K562 (cell line): ENCODE results near the gene TMEM184A. TPM values are rescaled to one million over a fixed set of nuclear protein-coding genes. Genes with fewer than 3 reads are reported as not detected.

ENCODE experiments used
- ATAC-seq: fragments of 200-7000 bp; cut with Tn5 transposase; 3 replicates; pipeline ENCODE4 v1.9.1; 2020; ENCODE audit warnings: moderate library complexity
- BruUV-seq: library from RNA; stranded (reverse); fragments of 400-500 nt; replicated peaks from 2 replicates; lab custom pipeline; 2021; lab: Mats Ljungman, UMichigan
- CTCF ChIA-PET: fragments of 300-600 bp; formaldehyde crosslinking; extraction: SDS; loops from one replicate; lab custom pipeline; 2021; ENCODE audit warnings: low intra/inter-chr PET ratio; lab: Yijun Ruan, JAX
- POLR2A ChIA-PET: fragments of 300-600, 350-650 bp; sonication (Branson Sonifier 250); formaldehyde crosslinking; extraction: SDS; loops from one replicate; lab custom pipeline; 2021; ENCODE audit warnings: antibody characterized with exemption, inconsistent platforms; lab: Yijun Ruan, JAX
- DNase-seq, 4 experiments: peaks; one replicate each; pipeline versions ENCODE4 v3.0.0 to v3.0.0-alpha.2; 2011 to 2018; ENCODE audit warnings: low spot score in 3 of 4, mixed read lengths in 3 of 4; ENCODE audit errors: extremely low read depth in 1 of 4
- FAIRE-seq: peaks from 2 replicates; lab custom pipeline; 2011; peaks lifted over from hg19 to GRCh38; lab: Jason Lieb, UNC
- H2AFZ ChIP-seq: 2 replicates; pipeline ENCODE4 v1.6.0; 2011; ENCODE audit warnings: low read depth, low read length, control low read depth, inconsistent platforms
- H3K27ac ChIP-seq: fragments of 200-600 bp; 3 replicates; pipeline ENCODE4 v1.8.0; 2011; ENCODE audit warnings: low read depth, mild to moderate bottlenecking, control low read depth, inconsistent platforms, low read length, moderate library complexity, mixed read lengths; ENCODE audit errors: extremely low read depth
- H3K27me3 ChIP-seq, 2 experiments: fragments of 300-600 bp in 1 of 2; 2 replicates in 1 of 2; 3 replicates in 1 of 2; pipeline versions ENCODE4 v1.6.0 to v1.8.0; 2011; ENCODE audit warnings: inconsistent platforms in 2 of 2, low read length in 2 of 2, mild to moderate bottlenecking in 1 of 2, mixed read lengths in 1 of 2, moderate library complexity in 1 of 2; ENCODE audit not compliant: control insufficient read depth in 2 of 2, insufficient read depth in 2 of 2
- H3K36me3 ChIP-seq: fragments of 300-600 bp; 3 replicates; pipeline ENCODE4 v1.8.0; 2011; ENCODE audit warnings: mild to moderate bottlenecking, low read length, inconsistent platforms; ENCODE audit not compliant: control insufficient read depth, insufficient read depth
- H3K4me1 ChIP-seq, 2 experiments: fragments of 200-600 bp in 1 of 2; replicated peaks in 1 of 2; 2 replicates in 1 of 2; 3 replicates in 1 of 2; pipeline versions ENCODE4 v1.5.1 to v1.8.0; 2011; ENCODE audit warnings: inconsistent platforms in 2 of 2, low read length in 2 of 2, mild to moderate bottlenecking in 1 of 2, mixed read lengths in 1 of 2, moderate library complexity in 1 of 2; ENCODE audit not compliant: control insufficient read depth in 2 of 2, insufficient read depth in 2 of 2
- H3K4me2 ChIP-seq: 2 replicates; pipeline ENCODE4 v1.6.1; 2011; ENCODE audit warnings: low read length, control low read depth, inconsistent platforms, mixed read lengths; ENCODE audit not compliant: insufficient read depth
- H3K4me3 ChIP-seq: fragments of 200-600 bp; sonication (generic), shearing (Covaris generic); 2 replicates; pipeline ENCODE4 v1.5.1; 2016; ENCODE audit warnings: control low read depth, inconsistent platforms
- H3K79me2 ChIP-seq: fragments of 200-600 bp; 3 replicates; pipeline ENCODE4 v1.8.0; 2011; ENCODE audit warnings: low read length, inconsistent platforms; ENCODE audit not compliant: control insufficient read depth, insufficient read depth
- H3K9ac ChIP-seq, 2 experiments: 2 replicates each; pipeline versions ENCODE4 v1.6.0 to v1.6.1; 2011; ENCODE audit warnings: low read depth in 2 of 2, low read length in 2 of 2, control low read depth in 1 of 2, inconsistent platforms in 1 of 2, mild to moderate bottlenecking in 1 of 2, mixed read lengths in 1 of 2; ENCODE audit not compliant: insufficient read depth in 1 of 2
- H3K9me1 ChIP-seq: one replicate; pipeline ENCODE4 v1.6.0; 2011; ENCODE audit warnings: inconsistent platforms, mild to moderate bottlenecking, low read length, moderate library complexity; ENCODE audit not compliant: control insufficient read depth, insufficient read depth
- H3K9me3 ChIP-seq: replicated peaks from 2 replicates; pipeline ENCODE4 v1.5.1; 2011; ENCODE audit warnings: low read depth, low read length, inconsistent platforms; ENCODE audit not compliant: control insufficient read depth, insufficient read depth
- H4K20me1 ChIP-seq: replicated peaks from 2 replicates; pipeline ENCODE4 v1.6.1; 2011; ENCODE audit warnings: low read length, inconsistent platforms, mixed read lengths; ENCODE audit not compliant: control insufficient read depth, insufficient read depth
- ELF4 ChIP-seq: fragments of 450-650 bp; formaldehyde crosslinking; IDR thresholded peaks from 2 replicates; pipeline ENCODE4 v1.4.0; 2022; ENCODE audit warnings: missing genetic modification characterization
- ETV5 ChIP-seq: sonication (generic); formaldehyde crosslinking; IDR thresholded peaks from 2 replicates; pipeline ENCODE4 v1.4.0; 2020; ENCODE audit warnings: low read depth, mild to moderate bottlenecking, missing genetic modification reagents
- HDAC2 ChIP-seq: fragments of 450-650 bp; IDR thresholded peaks from 2 replicates; pipeline ENCODE4 v1.6.1; 2016; ENCODE audit warnings: mild to moderate bottlenecking
- JUN ChIP-seq, 2 experiments: sonication (generic) in 1 of 2; formaldehyde crosslinking in 1 of 2; IDR thresholded peaks; 2 replicates each; pipeline versions ENCODE4 v1.6.1 to v1.8.0; 2012 to 2022; ENCODE audit warnings: borderline replicate concordance in 2 of 2, mild to moderate bottlenecking in 2 of 2, improper control_type of control experiment in 1 of 2, low read depth in 1 of 2, low read length in 1 of 2, missing genetic modification reagents in 1 of 2
- MECOM ChIP-seq: fragments of 250-450 bp; sonication (Bioruptor Pico); IDR thresholded peaks from 2 replicates; pipeline ENCODE4 v1.8.0; 2022; ENCODE audit warnings: inconsistent platforms
- MIER1 ChIP-seq: fragments of 450-650 bp; IDR thresholded peaks from 2 replicates; pipeline ENCODE4 v1.6.1; 2016; ENCODE audit warnings: antibody characterized with exemption, mild to moderate bottlenecking, low read depth
- NEUROD1 ChIP-seq: fragments of 150-350 bp; IDR thresholded peaks from 2 replicates; pipeline ENCODE4 v1.6.1; 2014; ENCODE audit warnings: borderline replicate concordance, low read length, low read depth; ENCODE audit not compliant: partially characterized antibody
- NR2F6 ChIP-seq: fragments of 450-650 bp; formaldehyde crosslinking; IDR thresholded peaks from 2 replicates; pipeline ENCODE4 v1.4.0; 2020; ENCODE audit warnings: mild to moderate bottlenecking
- POLR3G ChIP-seq: IDR thresholded peaks from 2 replicates; pipeline ENCODE4 v1.6.1; 2011; ENCODE audit not compliant: insufficient read length, insufficient replicate concordance; ENCODE audit errors: extremely low read depth
- PPARD ChIP-seq: fragments of 250-450 bp; sonication (Bioruptor Pico); IDR thresholded peaks from 2 replicates; pipeline ENCODE4 v1.8.0; 2022; ENCODE audit warnings: inconsistent platforms, mild to moderate bottlenecking, moderate library complexity
- RFX5 ChIP-seq: IDR thresholded peaks from 2 replicates; pipeline ENCODE4 v1.6.1; 2011; ENCODE audit warnings: low read depth, mild to moderate bottlenecking, improper control_type of control experiment, low read length
- TCF7L2 ChIP-seq: fragments of 150-350 bp; IDR thresholded peaks from 2 replicates; pipeline ENCODE4 v1.6.1; 2016; ENCODE audit warnings: low read depth, mild to moderate bottlenecking, low read length, moderate library complexity
- TEAD1 ChIP-seq, 2 experiments: fragments of 450-650 bp in 1 of 2; sonication (generic) in 1 of 2; formaldehyde crosslinking; IDR thresholded peaks; 2 replicates each; pipeline versions ENCODE4 v1.4.0 to v1.8.0; 2020 to 2022; ENCODE audit warnings: mild to moderate bottlenecking in 2 of 2, missing genetic modification reagents in 1 of 2
- TGIF2 ChIP-seq: sonication (generic); formaldehyde crosslinking; IDR thresholded peaks from 2 replicates; pipeline ENCODE4 v1.8.1; 2022; ENCODE audit warnings: mild to moderate bottlenecking, missing genetic modification reagents, moderate library complexity
- U2AF2 ChIP-seq: fragments of 200-400 bp; formaldehyde crosslinking; optimal IDR thresholded peaks from 2 replicates; pipeline ENCODE3; 2017; ENCODE audit warnings: low read depth, mild to moderate bottlenecking, low read length
- ZNF165 ChIP-seq: fragments of 250-450 bp; sonication (Bioruptor Pico); IDR thresholded peaks from 2 replicates; pipeline ENCODE4 v1.4.0; 2020; ENCODE audit warnings: borderline replicate concordance
- ZNF175 ChIP-seq: fragments of 200-800 bp; sonication (Bioruptor generic); IDR thresholded peaks from 2 replicates; pipeline ENCODE4 v1.6.1; 2016; ENCODE audit warnings: low read depth, mild to moderate bottlenecking, missing genetic modification characterization, missing compliant biosample characterization
- WGBS: fragments of 100-300 bp; shearing (Covaris generic); methylation state at CpG from one replicate; pipeline ENCODE4 v1.1.6; 2016; ENCODE audit warnings: low coverage, mixed read lengths; ENCODE audit not compliant: insufficient coverage; ENCODE audit errors: missing lambda C conversion rate; 5-methylcytosine and 5-hydroxymethylcytosine counted together
- in situ Hi-C: fragments of 300-500 bp; cut with MboI; formaldehyde crosslinking; loops from 4 replicates; pipeline ENCODE4 v1.15.0; 2018; ENCODE audit warnings: inconsistent platforms, mixed read lengths
- intact Hi-C: fragments of 100-400 bp; cut with micrococcal nuclease; formaldehyde crosslinking; loops from 2 replicates; pipeline ENCODE4 v1.14.2; 2022
- polyA plus RNA-seq, 8 experiments: library from polyadenylated mRNA; depleted of rRNA in 4 of 8; stranded (reverse) in 5 of 8; unstranded in 3 of 8; fragments of >200 nt; fragmentation: Nextera tagmentation in 2 of 8; fragmentation: Illumina TruSeq in 1 of 8; extraction: Ambion mirVana in 2 of 8; extraction: Trizol in 1 of 8; gene quantifications; 2 replicates each; pipeline versions ENCODE4 v1.2.1 to v1.2.3, GENCODE V29; 2011 to 2014; ENCODE audit warnings: inconsistent platforms in 1 of 8, missing spikeins in 1 of 8
- total RNA-seq, 7 experiments: library from RNA; depleted of rRNA in 6 of 7; stranded (reverse); fragments of >200 nt in 6 of 7; fragmentation: Illumina TruSeq in 2 of 7; extraction: Trizol in 2 of 7; gene quantifications; 2 replicates each; pipeline versions ENCODE4 v1.2.1 to v1.2.3, GENCODE V29; 2011 to 2021; ENCODE audit warnings: low replicate concordance in 1 of 7
- TF ChIP-seq, protein P1 (sequence below): fragments of 450-650 bp; formaldehyde crosslinking; IDR thresholded peaks from 2 replicates; pipeline ENCODE4 v1.4.0; 2022; ENCODE audit warnings: missing genetic modification characterization

TMEM184A gene
- total and polyA plus RNA-seq, 9 of the 15 experiments (the other 6 are each of a cell fraction or from before 2014, with no cell fraction given): 0.10 to 0.18 (median 0.11) TPM; not detected in 6

DNA sequence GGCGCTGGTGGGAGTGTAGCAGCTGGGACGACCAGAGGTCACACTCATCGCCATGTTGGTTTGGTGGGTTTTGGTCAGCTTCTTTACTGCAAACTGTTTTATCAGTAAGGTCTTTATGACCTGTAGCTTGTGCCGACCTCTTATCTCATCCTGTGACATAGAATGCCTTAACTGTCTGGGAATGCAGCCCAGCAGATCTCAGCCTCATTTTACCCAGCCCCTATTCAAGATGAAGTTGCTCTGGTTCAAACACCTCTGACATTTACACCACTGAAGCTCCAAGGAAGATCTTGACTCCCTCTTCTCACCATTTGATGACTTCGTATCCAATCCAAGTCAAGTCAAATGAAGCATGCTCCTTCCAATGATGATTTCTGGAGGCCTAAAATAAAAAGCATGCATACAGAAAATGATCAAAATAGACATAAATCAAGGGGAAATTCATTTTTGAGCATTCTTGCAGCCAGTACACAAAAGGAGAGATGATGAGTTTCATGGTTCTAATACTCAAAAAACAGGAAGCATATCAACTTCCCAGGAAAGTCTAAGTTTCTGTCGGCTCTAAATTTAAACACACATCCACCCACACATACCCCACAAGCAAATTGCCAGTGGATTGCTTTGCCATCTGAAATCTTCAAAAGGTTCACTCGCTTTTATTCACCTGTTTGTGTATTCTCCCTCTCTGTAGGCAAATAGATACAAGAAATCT is 16.3 kb upstream of the TMEM184A start (continued):
- TF ChIP-seq PPARD (CRISPR knock-in tag): no peak
- no peak for TF ChIP-seq ZNF175 (CRISPR knock-in tag)
- TF ChIP-seq MECOM (CRISPR knock-in tag): peak; percentile 61; the same call in 1 of the 2 replicates

DNA sequence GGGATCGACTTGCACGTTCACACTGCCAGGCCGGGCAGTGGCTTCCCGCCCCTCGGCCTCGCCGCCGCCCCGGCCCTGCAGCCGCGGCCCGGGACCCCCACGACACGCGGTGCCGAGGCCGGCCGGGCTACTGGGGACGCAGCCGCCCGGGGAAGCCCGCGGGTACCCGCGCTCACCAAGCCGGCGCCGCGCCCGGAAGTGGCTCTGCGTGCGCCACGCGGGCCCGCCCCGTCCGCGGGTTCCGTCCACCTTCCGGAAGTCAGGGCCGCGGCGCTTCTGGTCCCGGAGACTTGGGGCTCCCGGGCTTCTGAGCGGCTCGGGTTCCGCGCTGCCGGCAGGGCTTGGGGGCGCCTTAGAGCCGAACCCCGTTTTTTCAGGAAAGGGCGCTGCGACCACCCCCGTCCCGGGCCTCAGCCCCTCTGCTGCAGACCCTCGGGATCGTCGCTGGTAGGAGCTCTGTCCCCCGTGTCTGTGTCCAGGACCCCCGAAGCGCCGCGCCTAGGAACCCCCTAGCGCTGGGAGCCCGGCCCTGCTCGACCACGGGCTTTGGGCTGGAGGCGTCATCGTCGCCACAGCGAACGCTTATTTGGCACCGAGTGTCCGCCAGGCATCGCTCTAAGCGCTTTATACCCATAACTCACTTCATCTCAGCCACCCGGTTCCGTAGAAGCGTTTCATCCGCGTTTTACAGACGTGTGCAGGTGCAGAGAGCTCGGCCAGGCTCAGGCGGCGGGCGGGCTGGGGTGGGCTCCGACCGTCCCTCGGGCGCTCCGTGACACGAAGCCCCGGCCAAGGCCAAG is 14.0 kb upstream of the TMEM184A start, which contains the start of gene PSMG3:
TSS of gene PSMG3 (minus strand) at position 200 of the 800 bp plus-strand sequence. CDS start 693 bp downstream, outside the sequence.
- Histone ChIP-seq H3K4me2 (peak within 1 kb of the TSS; percentile 95), H3K9me1 (no peaks in the 10 kb centered on the region), H3K9ac (peak within 1 kb of the TSS; percentile 97 to 99), H3K9me3 (no peaks in the 10 kb centered on the region), H3K4me1 (peaks cover 33 to 53% of the 10 kb centered on the region in 2 experiments; a peak in 4 of 5 replicates), H3K27ac (peak within 1 kb of the TSS; percentile 95), H3K27me3 (no peaks in the 10 kb centered on the region), H2AFZ (peak within 1 kb of the TSS; percentile 96), H3K79me2 (peaks cover 44% of the 10 kb centered on the region), H3K4me3 (peak within 1 kb of the TSS; percentile 95), H3K36me3 (peaks cover 30% of the 10 kb centered on the region; the same call in 2 of the 3 replicates), H4K20me1 (no peaks in the 10 kb centered on the region)
- TSS peak; percentile 49 for BruUV-seq
- ChIA-PET POLR2A (interaction anchor here (1.1 kb wide), 1 partner anchor 54 kb away, joined by 3 read pairs; no protein-coding TSS in a partner anchor), CTCF (interaction anchor here (0.6 to 1.6 kb wide), 2 partner anchors 66 to 599 kb away, joined by 4 to 5 read pairs; partner anchors contain the start of gene INTS1)
- peak; percentile 92 to 94 (median 93) for DNase-seq
- intact Hi-C loops: loop anchor here (10.0 kb wide), 1 partner anchor 635 kb away; no protein-coding TSS in a partner anchor
- in situ Hi-C loops: no loop called here
- ATAC-seq: peak; percentile 93
- FAIRE-seq: peak; percentile 23
- 1% methylated on average over 39 of the region's 95 CpGs for WGBS
- TF ChIP-seq HDAC2: peak; percentile 25
- TF ChIP-seq U2AF2: no peak
- no peak for TF ChIP-seq POLR3G
- TF ChIP-seq ZNF165 (CRISPR knock-in tag): no peak
- TF ChIP-seq, protein P1, sequence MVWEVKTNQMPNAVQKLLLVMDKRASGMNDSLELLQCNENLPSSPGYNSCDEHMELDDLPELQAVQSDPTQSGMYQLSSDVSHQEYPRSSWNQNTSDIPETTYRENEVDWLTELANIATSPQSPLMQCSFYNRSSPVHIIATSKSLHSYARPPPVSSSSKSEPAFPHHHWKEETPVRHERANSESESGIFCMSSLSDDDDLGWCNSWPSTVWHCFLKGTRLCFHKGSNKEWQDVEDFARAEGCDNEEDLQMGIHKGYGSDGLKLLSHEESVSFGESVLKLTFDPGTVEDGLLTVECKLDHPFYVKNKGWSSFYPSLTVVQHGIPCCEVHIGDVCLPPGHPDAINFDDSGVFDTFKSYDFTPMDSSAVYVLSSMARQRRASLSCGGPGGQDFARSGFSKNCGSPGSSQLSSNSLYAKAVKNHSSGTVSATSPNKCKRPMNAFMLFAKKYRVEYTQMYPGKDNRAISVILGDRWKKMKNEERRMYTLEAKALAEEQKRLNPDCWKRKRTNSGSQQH (CRISPR knock-in tag): no peak
- TF ChIP-seq TEAD1 (CRISPR knock-in tag; IDR thresholded peaks at IDR 0.05): no peak; a peak in 1 of 4 replicates
- no peak for TF ChIP-seq MIER1
- no peak for TF ChIP-seq NR2F6 (CRISPR knock-in tag)
- peak; percentile 81 for TF ChIP-seq NEUROD1
- no peak for TF ChIP-seq JUN (IDR thresholded peaks at IDR 0.05; ENCODE audit: borderline replicate concordance, low read depth, low read length)
- no peak for TF ChIP-seq JUN (CRISPR knock-in tag; IDR thresholded peaks at IDR 0.05; ENCODE audit: borderline replicate concordance)
- TF ChIP-seq ELF4: no peak
- no peak for TF ChIP-seq TCF7L2
- TF ChIP-seq RFX5: no peak
- TF ChIP-seq TGIF2: no peak
- TF ChIP-seq ETV5 (CRISPR knock-in tag): peak; percentile 75
